ENCODE results near the gene LEUTX.
"Not testable (repeated sequence)": the region's sequence is repeated elsewhere in the genome, so short reads cannot be mapped to it uniquely, and the experiment has no call there.

Gene LEUTX

DNA sequence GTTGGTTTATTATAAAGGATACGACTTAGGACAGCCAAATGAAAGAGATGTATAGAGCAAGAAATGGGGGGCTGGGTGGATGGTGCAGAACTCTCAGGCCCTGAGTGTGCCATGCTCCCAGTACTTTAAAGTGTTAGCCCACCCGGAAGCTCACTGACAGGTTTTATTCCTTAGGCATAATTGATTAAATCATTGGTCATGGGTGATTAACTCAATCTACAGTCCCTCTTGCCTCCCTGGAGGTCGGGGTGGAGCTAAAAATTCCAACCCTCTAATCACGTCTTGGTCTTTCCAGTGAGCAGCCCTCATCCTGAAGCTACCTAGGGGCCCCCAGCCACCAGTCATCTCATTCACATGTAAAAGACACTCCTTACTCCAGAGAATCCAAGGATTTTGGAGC, 9.9 kb upstream of the LEUTX start:
- no peak for DNase-seq (ENCODE audit: low read depth in 4 of 4, low spot score in 1 of 4)

DNA sequence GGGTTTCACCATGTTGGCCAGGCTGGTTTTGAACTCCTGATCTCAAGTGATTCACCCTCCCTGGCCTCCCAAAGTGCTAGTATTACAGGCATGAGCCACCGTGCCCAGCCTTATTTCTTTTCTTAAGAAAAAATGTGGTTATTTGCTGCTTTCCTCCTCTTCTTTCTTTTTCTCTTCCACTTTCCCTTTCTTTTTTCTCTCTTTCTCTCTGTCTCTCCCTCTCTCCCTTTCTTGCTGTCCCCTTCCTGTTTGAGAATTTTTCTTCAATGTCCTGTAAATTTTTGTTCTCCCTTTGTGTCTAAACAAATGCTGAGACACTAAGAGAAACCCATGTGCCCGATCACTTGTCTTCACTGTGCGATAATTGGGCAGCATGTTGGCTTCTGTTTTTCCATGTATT, 2.2 kb downstream of the LEUTX start:
- DNase-seq (ENCODE audit: low read depth in 4 of 4, low spot score in 1 of 4) = no peak

DNA sequence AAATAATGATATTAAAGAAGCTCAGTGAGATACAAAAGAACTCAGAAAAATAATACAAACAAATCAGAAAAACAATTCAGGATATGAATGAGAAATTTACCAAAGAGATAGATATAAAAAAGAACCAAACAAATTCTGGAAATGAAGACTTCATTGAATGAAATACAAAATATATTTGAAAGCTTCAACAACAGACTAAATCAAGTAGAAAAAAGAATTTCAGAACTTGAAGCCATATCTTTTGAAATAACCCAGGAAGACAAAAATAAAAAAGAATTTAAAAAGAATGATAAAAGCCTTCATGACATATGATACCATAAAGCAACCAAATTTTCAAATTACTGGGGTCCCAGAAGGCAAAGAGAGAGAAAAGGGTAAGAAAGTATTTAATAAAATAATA, 9.6 kb downstream of the LEUTX start:
- no peak for DNase-seq (ENCODE audit: low read depth in 4 of 4, low spot score in 1 of 4)

DNA sequence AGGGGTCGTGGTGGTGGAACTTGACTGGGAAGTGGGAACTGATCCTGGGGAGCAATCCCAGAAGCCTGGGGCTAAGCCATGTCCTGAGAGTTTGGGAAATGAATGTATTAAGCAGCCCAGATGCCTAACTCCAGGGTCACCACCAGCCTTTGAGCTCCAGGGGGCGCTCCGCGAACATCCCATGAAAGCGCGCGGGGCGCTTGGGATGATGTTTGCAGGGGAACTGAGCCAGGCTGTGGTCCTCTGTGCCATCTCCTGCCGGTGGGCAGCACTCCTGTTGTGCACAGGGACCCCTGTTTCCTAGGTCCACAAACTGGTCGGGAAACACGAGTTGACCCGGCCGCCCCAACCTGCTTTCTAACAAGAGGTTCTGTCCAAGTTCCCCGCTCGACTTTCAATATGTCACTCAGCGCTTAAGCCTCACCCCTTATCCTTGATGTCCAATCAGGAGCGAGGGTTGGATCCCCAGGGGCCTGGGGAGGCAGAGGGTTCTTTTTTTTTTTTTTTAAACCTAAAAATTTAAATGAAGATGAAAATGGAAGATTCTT, 14.4 kb downstream of the LEUTX start:
- DNase-seq (ENCODE audit: low read depth in 4 of 4, low spot score in 1 of 4) = peak; percentile 40 to 65 (median 51)

DNA sequence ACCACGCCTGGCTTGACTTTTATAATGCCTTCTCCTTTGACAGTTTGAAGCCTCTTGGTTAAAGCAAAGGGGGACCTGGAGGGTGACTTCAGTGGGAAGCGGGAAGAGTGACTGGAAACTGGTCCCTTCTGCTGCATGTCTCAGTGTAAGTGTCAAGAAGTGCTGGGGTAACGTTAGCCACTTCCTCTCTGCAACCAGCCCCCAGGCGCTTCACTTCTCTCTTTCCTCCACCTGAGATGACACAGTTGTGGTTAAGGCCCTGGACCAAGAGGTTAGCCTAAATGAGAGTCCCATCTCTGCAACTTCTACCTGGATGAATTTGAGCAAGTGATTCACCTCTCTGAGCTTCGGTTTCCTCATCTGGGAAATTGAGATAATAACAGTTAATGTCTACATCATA, 16.3 kb downstream of the LEUTX start:
- no peak for DNase-seq (ENCODE audit: low read depth in 4 of 4, low spot score in 1 of 4)

DNA sequence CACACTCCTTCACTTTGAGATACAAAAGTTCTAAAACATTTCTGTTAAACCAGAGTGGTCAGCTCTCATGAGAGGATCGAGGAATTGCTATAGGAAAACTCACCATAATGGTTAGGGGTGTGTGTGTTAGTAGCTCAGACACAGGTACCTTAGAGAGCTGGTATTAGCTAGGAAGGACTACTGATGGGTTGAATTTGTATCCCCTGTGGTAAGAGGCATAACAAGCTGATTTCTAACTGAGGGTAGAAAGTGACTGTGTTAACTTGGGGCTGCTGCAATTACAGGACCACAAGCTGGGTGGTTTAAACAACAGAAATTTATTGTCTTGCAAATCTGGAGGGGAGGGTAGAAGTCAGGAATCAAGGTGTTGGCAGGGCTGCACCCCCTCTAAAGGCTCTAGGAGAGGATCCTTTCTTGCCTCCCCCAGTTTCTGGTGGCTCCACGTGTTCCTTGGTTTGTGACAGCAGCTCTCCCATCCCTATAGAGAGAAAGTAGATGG, 17.4 kb downstream of the LEUTX start:
- no peak for DNase-seq (ENCODE audit: low read depth in 4 of 4, low spot score in 1 of 4)

DNA sequence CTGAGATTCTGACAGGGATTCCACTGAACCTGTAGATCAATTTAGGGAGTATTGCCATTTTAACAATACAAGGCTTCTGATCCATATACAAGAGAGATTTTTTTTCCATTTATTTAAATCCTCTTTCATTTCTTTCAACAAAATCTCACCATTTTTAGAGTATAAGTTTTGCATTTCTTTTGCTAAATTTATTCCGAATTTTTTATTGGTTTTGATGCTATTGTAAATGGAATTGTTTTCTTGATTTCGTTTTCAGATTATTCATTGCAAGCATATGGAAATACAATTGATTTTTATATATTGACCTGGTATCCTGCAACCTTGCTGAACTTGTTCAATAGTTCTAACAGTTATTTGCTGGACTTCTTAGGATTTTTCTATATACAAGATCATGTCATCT, 18.4 kb downstream of the LEUTX start:
- no peak for DNase-seq (ENCODE audit: low read depth in 4 of 4, low spot score in 1 of 4)

DNA sequence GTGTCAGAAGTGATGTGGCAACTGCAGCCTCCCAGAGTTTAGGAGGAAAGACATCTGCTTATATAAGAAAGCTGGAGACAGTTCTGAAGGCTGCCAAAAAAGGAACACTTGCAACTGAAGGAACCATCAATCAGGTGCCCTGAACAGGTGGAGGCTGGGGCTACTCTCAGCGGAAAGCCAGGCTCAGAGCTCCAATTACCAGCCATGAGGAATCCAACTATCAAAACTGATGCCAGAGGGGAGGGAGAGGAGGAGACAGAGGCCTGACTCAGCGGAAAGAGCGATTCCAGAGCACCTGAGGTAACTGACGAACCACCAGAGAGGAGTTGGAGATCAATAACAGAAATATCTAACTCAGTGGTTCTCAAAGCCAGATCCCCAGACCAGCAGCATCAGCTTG, 24.3 kb downstream of the LEUTX start:
- no peak for DNase-seq (ENCODE audit: low read depth in 4 of 4, low spot score in 1 of 4)

DNA sequence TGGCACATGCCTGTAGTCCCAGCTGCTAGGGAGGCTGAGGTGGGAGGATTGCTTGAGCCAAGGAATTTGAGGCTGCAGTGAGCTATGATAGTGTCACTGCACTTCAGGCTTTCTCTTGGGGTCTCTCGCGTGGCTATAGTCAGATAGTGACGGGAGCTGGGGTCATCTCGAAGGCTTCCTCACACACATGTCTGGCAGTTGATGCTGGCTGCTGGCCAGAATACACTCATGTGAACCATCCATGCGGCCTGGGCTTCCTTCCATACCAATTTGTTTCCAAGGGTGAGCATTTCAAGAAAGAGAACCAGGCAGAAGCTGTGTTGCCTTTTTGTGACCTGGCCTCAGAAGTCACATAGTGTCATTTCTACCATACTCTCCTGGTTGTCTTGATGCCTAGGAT, 26.4 kb downstream of the LEUTX start:
- DNase-seq (ENCODE audit: low read depth in 4 of 4, low spot score in 1 of 4) = no peak

DNA sequence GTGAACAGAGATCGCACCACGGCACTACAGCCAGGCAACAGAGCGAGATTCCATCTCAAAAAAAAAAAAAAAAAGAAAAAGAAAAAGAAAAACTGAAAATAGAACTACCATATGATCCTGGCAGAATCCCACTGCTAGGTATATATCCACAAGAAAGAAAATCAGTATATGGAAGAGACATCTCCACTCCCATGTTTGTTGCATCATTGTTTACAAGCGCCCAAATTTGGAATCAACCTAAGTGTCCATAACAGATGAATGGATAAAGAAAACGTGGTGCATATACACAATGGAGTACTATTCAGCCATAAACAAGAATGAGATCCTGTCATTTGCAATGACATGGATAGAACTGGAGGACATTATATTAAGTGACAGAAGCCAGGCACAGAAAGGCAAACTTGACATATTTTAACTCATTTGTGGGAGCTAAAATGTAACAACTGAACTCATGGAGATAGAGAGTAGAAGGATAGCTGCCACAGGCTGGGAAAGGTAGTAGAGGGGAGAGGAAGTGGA, 29.3 kb downstream of the LEUTX start:
- no peak for DNase-seq (ENCODE audit: low read depth in 4 of 4, low spot score in 1 of 4)

DNA sequence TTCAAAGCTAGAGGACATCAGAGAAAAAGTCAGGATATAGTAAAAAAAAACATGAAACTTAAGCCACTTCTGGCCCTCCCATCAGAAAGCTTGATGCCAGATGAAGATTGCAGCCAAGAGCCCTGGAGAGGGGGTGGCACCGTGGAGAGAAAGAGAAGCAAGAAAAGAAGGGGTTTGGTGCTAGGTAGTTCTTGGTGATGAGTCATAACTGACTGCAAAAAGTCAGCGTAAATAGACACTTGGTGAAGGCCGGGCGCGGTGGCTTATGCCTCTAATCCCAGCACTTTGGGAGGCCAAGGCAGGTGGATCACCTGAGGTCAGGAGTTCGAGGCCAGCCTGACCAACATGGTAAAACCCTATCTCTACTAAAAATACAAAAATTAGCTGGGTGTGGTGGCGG, 30.0 kb downstream of the LEUTX start:
- DNase-seq (ENCODE audit: low read depth in 4 of 4, low spot score in 1 of 4) = not testable (repeated sequence)

DNA sequence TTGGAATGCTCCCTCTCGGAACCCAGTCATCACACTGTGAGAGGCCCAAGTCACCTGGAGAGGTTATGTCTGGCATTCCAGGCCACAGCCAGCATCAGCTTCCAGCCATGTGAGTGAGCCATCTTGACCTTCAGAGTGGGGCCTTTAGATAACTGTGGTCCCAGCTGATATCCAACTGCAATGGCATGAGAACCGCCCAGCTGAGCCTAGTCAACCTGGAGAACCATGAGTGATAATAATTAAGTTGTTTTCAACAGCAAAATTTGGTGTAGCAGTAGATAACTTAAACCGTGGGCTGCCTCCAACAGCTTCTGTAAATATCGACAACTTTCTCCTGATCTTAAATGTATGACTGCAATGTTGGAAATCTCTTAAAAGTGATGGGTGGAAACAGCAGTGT, 30.7 kb downstream of the LEUTX start:
- no peak for DNase-seq (ENCODE audit: low read depth in 4 of 4, low spot score in 1 of 4)

DNA sequence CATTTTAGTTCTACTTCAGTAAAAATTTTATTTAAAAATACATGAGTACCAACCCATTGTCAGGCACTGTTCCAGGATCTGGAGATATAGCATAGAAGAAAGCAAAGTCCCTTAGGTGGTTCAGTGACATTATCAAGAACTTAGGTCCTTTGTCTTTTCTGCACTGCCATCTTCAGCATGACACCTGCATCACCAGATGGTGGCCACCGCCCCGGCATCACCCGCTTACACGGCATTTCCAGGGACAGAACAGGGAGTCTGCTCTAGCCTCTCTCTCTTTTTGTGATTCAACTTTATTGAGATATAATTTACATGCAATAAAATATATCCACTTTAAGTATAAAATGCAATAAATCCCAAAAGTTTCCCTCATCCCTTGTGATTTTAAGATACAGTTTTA, 31.8 kb downstream of the LEUTX start:
- DNase-seq (ENCODE audit: low read depth in 4 of 4, low spot score in 1 of 4) = no peak

DNA sequence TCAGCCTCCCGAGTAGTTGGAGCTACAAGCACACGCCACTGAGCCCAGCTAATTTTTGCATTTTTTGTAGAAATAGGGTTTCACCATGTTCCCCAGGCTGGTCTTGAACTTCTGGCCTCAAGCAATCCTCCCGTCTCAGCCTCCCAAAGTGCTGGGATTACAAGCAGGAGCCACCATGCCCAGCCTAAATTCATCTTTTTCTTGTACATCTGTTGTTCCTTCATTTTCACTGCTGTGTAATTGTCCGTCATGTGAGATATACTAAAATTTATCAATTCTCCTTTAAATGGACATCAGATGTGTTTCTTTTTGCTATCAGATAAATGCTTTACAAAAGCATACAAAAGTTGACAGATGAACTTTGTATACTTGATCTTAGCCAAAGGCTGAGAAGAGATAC, 32.4 kb downstream of the LEUTX start:
- DNase-seq (ENCODE audit: low read depth in 4 of 4, low spot score in 1 of 4) = no peak

DNA sequence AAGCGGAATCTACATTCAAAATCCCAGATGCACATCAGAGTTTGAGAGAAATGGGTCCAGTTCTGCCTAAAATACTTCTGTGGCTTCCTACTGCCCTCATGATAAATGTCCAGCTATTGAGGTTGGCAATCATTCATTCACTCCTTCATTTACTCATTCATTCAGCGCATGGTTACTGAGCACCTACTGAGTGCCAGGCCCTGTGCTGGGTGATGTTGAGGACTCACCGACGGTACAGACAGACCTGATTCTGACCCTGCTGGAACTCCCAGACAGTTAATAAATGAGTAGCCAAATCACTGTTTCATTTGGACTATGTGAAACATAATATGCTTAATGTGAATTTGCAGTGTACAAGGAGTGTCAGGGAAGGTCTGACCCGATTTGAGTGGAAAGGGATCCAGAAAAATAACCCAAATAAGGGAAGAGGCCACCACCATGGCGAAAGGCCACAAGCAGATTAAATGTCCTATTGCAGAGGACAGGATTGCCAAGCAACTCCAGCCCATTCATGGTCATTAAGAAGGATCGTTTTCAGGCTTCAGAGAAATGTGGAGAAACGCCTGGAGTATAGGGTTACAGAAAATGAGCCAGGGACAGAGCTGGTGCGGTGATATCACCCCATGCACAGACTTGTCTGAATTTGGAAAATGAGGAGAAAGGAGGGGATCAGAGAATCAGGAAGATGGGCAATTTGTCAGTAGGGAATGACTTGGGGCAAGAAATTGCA, 34.8 kb downstream of the LEUTX start:
- no peak for DNase-seq (ENCODE audit: low read depth in 4 of 4, low spot score in 1 of 4)

DNA sequence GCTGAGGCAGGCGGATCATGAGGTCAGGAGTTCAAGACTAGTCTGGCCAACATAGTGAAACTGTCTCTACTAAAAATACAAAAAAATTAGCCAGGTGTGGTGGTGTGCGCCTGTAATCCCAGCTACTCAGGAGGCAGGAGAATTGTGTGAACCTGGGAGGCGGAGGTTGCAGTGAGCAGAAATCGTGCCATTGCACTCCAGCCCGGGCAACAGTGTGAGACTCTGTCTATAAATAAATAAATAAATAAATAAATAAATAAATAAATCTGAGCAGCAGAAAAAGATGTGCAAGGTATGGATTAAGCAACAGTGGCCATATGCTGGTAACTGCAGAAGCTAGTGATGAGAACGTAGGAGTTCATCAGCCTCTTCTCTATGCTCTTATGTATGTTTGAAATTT, 35.5 kb downstream of the LEUTX start:
- not testable (repeated sequence) for DNase-seq (ENCODE audit: low read depth in 4 of 4, low spot score in 1 of 4)

DNA sequence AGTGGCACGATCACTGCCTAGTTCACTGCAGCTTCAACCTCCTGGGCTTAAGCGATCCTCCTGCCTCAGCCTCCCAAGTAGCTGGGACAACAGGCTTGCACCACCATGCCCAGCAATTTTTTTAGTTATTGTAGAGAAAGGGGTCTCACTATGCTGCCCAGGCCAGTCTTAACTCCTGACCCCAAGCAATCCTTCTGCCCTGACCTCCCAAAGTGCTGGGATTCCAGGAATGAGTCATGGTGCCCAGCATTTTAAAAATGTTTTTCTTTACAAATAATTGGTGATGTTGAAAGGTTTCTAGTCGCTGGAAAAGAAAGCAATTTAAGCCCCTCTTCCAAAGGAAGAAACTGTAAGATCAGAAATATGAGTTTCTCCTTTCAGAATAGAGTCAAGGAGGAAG, 35.9 kb downstream of the LEUTX start:
- DNase-seq (ENCODE audit: low read depth in 4 of 4, low spot score in 1 of 4) = no peak

DNA sequence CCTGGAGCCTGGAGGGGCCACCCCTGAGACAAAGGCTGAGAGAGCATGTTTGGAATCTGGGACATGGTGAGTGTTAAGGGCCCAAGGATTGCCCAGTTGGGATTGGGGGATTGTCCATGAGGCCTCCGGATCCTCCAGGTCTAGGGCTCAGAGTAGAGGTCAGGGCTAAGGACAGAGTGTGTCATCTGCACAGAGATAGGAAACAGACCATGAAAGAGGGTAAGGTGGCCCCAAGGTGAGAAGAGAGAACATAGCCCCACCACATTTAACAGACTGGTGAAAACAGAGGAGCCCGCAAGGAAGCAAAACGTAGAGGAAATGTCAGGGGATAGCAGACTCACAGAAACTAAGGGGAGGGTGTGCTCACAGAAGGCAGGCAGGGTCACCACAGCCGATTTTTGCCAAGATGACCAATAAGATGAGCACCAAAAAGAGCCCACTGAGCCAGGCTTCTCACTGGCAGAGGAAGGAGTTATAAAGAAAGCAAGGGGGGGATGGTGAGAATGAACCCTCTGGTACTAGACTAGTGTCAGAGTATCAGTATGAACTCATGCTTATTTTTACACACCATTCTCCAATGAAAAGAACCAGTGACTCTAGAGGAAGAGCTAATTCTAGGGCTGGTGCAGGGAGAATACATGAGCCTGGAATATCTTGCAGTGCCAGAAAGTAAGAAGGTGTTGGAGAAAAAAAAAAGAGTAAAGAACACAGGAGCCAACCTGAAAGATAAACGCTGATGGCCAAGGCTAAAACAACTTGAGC, 37.8 kb downstream of the LEUTX start:
- no peak for DNase-seq (ENCODE audit: low read depth in 4 of 4, low spot score in 1 of 4)

DNA sequence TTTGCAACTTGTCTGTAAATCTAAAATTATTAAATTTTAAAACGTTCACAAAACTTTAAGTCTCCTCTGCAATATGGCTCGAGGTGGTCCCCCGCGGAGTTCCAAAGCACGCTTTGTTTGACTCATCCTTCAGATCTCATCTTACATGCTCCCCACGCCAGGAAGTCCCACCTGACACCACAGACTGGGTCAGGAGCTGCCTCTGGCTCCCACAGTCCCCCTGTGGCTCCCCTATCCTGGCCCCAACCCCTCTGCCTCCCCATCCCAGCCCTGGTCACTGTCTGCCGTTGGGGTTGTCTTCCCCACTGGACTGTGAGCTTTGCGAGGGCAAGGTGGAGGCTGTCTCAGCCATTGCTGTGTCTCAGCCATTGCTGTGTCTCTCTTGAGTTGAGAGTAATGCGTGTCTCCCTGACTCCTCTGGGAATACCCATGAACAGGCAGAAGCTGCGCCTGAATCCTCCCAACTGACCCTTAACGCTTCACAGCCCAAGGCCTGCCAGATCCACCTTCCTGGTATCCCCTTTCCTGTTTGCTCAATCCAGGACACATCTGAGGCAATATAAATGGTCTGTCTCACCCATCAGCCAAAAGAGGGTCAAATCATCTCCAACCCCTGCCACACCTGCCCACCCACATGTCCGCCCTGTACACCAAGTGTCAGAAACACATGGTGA, 39.4 kb downstream of the LEUTX start:
- no peak for DNase-seq (ENCODE audit: low read depth in 4 of 4, low spot score in 1 of 4)

DNA sequence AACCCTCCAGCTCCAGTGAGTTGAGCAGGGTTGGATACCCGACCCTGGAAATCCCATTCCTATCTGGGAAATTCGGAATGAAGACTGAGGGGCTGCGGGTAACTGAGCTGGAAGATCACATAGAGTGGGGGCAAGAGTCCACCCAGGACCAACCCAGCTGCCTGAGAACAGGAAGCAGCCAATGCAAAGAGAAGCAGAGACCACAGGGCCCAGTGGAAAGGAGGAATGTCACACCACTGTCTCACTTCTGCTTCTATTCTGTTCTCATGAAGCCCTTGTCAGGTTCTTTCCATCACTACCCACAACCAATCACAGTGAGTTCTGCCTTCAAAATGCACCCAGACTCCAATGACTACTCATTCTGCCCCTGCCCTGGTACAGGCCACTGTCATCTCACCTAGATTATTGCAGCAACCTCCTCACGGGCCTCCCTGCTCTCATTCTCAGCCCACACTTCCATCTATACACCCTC, 40.0 kb downstream of the LEUTX start:
- DNase-seq (ENCODE audit: low read depth in 4 of 4, low spot score in 1 of 4) = no peak

DNA sequence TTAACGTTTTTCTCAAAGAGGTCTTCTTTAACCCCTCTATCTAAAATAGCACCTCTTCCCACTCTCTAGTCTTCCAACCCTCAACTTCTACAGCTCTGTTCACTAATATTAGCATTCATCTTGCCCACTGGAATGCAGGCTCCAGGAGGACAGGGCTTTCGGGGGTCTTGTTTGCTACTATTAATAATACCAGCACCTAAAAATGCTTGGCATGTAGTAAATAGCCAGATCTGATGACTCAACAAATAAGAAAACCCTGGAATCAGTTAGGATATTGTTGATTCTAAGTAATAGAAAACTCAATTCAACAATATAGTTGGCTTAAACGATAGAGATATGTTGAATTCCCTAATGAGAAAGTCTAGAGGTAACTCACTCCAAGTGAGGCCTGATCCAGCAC, 41.1 kb downstream of the LEUTX start:
- no peak for DNase-seq (ENCODE audit: low read depth in 4 of 4, low spot score in 1 of 4)

Data from stimulated activated CD4-positive, alpha-beta T cell treated with anti-CD3 and anti-CD28 coated beads, Interleukin-1b, Interleukin-23, amount 100 ng/mL, for 24 hours (primary cell).